NB4 (cell line): ENCODE measurements around the gene SCNN1B.

ENCODE experiments used
- CTCF ChIP-seq: IDR thresholded peaks from one replicate; pipeline ENCODE4 v1.5.1; 2012; ENCODE audit warnings: low read depth, low read length
- MAX ChIP-seq: IDR thresholded peaks from 2 replicates; pipeline ENCODE4 v1.6.1; 2011; ENCODE audit warnings: low read depth, low read length
- MYC ChIP-seq: IDR thresholded peaks from 2 replicates; pipeline ENCODE4 v1.6.1; 2011; ENCODE audit warnings: low read depth, low read length

GRCh38 chr16:23320693-23321092 is 18.6 kb downstream of the SCNN1B start:
- TF ChIP-seq CTCF (no peak), MAX (no peak), MYC (no peak)
